ENCODE data around the gene PDE7B.

DNA sequence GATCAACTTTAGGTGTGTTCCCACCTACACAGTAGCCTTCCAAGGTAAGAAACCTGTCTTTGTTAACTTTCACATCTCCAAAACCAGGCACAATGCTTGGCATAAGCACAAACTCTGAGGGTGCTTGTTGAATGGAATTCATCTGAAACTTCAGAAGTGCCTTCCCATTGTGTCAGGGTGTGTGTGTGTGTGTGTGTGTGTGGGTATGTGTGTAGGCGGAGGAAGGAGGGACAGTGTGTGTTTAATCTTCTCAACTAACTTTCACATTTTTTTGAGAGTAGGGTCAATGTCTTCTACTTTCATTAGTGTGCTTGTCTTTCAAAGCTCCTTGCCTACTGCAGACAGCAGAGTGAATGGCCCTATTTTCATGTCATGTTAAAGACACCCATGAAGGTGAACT, 45.6 kb downstream of the PDE7B start:
- TF ChIP-seq EZH2phosphoT487 (IDR thresholded peaks at IDR 0.05; ENCODE audit: insufficient read depth, low read depth) (no peak), EZH2 (IDR thresholded peaks at IDR 0.05; ENCODE audit: insufficient read depth, poor library complexity, severe bottlenecking) (no peak)
